Right atrium auricular region (tissue), 2 donors: ENCODE data around the gene UBR4. TPM values are rescaled to one million over a fixed set of nuclear protein-coding genes. Genes with fewer than 3 reads are reported as not detected.

Source experiments
- DNase-seq: peaks from one replicate; pipeline ENCODE4 v3.0.0-alpha.2; 2019; ENCODE audit warnings: low spot score
- H3K27ac ChIP-seq, 2 donors: fragments of 200-600 bp; sonication (generic); 1 replicate in 1 of 2; 2 replicates in 1 of 2; pipeline ENCODE4 v1.5.1; 2016 to 2019
- H3K27me3 ChIP-seq, 2 donors: fragments of 200-600 bp; sonication (generic); one replicate each; pipeline versions ENCODE4 v1.5.1 to v1.6.0; 2017 to 2019
- H3K36me3 ChIP-seq: fragments of 200-600 bp; sonication (generic); one replicate; pipeline ENCODE4 v1.5.1; 2016
- H3K4me1 ChIP-seq, 2 donors: fragments of 200-600 bp; sonication (generic); one replicate each; pipeline versions ENCODE4 v1.5.1 to v1.6.0; 2017 to 2019
- H3K4me3 ChIP-seq, 2 donors: fragments of 200-600 bp; sonication (generic); 1 replicate in 1 of 2; 2 replicates in 1 of 2; pipeline ENCODE4 v1.5.1; 2017 to 2019; ENCODE audit warnings: mild to moderate bottlenecking in 1 of 2, moderate library complexity in 1 of 2
- H3K9me3 ChIP-seq, 2 donors: fragments of 200-600 bp; sonication (generic); one replicate each; pipeline ENCODE4 v1.5.1; 2019
- total RNA-seq, 2 donors: library from RNA; depleted of rRNA; stranded (reverse); fragments of >200 nt; gene quantifications; one replicate each; pipeline ENCODE4 v1.1.0, GENCODE V29; 2016
- TF ChIP-seq, protein P1 (sequence below), 2 donors: fragments of 200-600 bp; sonication (generic); IDR thresholded peaks; one replicate each; pipeline ENCODE4 v1.5.1; 2019; ENCODE audit warnings: antibody characterized with exemption in 2 of 2

UBR4 gene
- total RNA-seq, 2 donors from 2014 or later, result 75.1 to 88.0 TPM

DNA sequence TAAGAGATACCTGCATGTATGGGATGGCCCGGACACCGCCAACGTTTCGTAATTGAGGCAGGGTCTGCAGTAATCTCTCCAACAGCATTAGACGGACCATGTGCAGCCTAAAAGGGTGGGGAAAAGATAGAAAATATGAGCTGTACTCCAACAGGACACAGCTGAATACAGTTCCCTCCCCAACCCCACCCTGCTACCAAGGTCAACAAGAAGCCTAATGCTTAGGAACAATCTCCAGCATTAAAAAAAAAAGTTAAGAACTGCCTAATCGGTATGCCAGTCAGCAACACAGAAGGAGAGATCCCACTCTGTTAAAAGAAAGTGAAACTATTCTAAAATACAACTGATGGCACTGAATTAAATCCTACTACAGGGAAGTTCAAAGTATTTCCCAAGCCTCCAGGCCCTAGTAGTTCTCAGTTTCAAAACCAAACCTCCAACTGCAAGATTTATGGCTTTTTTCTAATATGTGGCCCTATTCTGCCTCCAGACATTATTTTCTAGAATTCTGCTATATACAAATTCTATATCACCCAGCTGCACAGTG is 81.0 kb downstream of the UBR4 start:
- no peaks in the 10 kb centered on the region for H3K27me3 ChIP-seq
- H3K4me1 ChIP-seq, result no peaks in the 10 kb centered on the region
- DNase-seq, result no peak
- TF ChIP-seq, protein P1, sequence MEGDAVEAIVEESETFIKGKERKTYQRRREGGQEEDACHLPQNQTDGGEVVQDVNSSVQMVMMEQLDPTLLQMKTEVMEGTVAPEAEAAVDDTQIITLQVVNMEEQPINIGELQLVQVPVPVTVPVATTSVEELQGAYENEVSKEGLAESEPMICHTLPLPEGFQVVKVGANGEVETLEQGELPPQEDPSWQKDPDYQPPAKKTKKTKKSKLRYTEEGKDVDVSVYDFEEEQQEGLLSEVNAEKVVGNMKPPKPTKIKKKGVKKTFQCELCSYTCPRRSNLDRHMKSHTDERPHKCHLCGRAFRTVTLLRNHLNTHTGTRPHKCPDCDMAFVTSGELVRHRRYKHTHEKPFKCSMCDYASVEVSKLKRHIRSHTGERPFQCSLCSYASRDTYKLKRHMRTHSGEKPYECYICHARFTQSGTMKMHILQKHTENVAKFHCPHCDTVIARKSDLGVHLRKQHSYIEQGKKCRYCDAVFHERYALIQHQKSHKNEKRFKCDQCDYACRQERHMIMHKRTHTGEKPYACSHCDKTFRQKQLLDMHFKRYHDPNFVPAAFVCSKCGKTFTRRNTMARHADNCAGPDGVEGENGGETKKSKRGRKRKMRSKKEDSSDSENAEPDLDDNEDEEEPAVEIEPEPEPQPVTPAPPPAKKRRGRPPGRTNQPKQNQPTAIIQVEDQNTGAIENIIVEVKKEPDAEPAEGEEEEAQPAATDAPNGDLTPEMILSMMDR (IDR thresholded peaks at IDR 0.05), result no peak
- H3K9me3 ChIP-seq, result peaks cover 0 to 12% of the 10 kb centered on the region in 2 donors
- no peak overlapping the region for H3K4me3 ChIP-seq
- no peak overlapping the region for H3K27ac ChIP-seq
- peaks cover 90% of the 10 kb centered on the region for H3K36me3 ChIP-seq

DNA sequence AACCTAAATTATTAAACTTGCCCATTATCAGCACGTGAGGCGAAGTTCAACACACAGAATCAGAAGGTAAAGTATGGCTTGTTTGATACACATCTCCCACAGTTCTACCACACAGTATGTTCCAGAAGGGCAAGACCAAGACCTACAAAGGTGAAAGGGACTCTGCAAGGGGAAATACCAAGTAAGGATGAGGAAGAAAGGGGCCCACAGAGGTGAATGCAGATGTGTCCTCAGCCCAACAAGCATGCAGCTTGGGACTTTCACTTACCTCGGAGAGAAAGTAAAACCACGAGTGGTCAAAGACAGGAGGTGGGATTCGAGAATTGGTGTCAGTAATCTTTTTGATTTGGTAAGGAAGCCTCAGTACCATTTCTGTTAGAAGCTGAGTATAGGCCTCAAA is 85.8 kb downstream of the UBR4 start:
- no peak for DNase-seq

DNA sequence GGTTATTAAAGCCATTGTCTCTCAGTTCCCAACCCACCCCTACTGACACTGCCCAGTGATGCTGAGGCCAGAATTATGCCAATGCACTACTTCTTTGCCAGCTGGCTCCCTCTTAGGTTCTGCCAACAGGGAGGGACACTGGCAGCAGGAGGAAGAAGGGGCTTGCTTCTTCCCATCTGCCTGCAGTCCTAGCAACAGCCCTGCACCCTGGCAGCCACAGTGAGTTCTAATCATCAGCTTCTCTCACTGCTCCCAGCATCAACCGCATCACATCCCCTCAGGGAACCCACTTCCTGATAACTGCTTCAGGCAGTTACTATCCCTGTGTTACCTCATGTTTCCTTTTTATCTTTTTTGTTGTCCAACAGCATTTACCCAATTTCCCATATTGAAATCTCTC is 86.2 kb downstream of the UBR4 start:
- H3K9me3 ChIP-seq, result no peaks in the 10 kb centered on the region
- no peaks in the 10 kb centered on the region for H3K4me1 ChIP-seq
- TF ChIP-seq, protein P1 (IDR thresholded peaks at IDR 0.05), result no peak
- no peak for DNase-seq
- H3K36me3 ChIP-seq, result peaks cover 100% of the 10 kb centered on the region
- H3K27me3 ChIP-seq, result no peaks in the 10 kb centered on the region
- no peak overlapping the region for H3K4me3 ChIP-seq
- H3K27ac ChIP-seq, result no peak overlapping the region

More for the DNA sequence above, 85.8 kb downstream of the UBR4 start:
- H3K4me3 ChIP-seq, result no peak overlapping the region
- H3K27ac ChIP-seq, result no peak overlapping the region
- TF ChIP-seq, protein P1 (IDR thresholded peaks at IDR 0.05), result no peak
- no peaks in the 10 kb centered on the region for H3K9me3 ChIP-seq
- H3K36me3 ChIP-seq, result peaks cover 99% of the 10 kb centered on the region
- no peaks in the 10 kb centered on the region for H3K4me1 ChIP-seq
- H3K27me3 ChIP-seq, result no peaks in the 10 kb centered on the region

DNA sequence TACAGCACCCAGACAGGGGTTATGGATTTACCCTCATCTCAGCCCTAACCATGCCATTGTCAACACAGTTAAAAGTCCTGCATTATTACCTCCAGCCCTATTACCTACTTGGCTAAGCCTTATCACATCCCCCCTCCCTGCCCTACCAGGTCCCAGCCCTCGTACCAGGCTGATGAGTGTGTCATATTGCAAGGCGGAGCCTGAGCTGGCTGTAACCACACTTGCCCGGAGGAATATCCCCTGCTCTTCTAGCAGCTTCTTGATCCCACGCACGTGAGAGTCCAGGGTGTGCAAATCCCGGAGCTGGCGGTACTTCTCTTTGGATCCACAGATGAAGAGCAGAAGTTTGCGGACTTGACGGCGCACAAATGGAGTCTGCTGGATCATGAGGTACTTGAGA is 87.4 kb downstream of the UBR4 start:
- Histone ChIP-seq H3K9me3 (no peaks in the 10 kb centered on the region), H3K27me3 (no peaks in the 10 kb centered on the region), H3K4me1 (no peaks in the 10 kb centered on the region), H3K36me3 (peaks cover 100% of the 10 kb centered on the region), H3K4me3 (no peak overlapping the region), H3K27ac (no peak overlapping the region)
- TF ChIP-seq, protein P1 (IDR thresholded peaks at IDR 0.05), result no peak
- no peak for DNase-seq

DNA sequence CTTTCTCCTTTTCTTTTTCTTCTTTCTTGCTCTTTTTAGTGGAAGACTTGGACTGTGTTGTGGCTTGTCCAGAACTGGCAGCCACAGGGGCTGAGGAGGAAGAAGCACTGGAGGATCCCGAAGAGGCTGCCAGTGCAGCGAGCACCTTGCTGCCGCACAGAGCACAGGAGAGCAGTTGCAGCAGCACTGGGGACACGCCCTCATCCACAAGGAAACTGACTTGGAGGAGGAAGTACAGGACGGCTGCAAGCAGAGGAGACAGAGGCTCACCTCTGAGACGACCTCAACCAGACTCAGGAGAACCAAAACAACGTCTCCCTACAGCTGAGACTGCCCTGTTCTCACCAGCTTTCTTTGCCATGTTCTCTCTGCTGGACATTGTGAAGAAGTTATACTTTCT is 88.9 kb downstream of the UBR4 start:
- Histone ChIP-seq H3K4me3 (no peak overlapping the region), H3K4me1 (no peaks in the 10 kb centered on the region), H3K27me3 (no peaks in the 10 kb centered on the region), H3K36me3 (peaks cover 100% of the 10 kb centered on the region), H3K9me3 (no peaks in the 10 kb centered on the region), H3K27ac (no peak overlapping the region)
- TF ChIP-seq, protein P1 (IDR thresholded peaks at IDR 0.05), result no peak
- no peak for DNase-seq

DNA sequence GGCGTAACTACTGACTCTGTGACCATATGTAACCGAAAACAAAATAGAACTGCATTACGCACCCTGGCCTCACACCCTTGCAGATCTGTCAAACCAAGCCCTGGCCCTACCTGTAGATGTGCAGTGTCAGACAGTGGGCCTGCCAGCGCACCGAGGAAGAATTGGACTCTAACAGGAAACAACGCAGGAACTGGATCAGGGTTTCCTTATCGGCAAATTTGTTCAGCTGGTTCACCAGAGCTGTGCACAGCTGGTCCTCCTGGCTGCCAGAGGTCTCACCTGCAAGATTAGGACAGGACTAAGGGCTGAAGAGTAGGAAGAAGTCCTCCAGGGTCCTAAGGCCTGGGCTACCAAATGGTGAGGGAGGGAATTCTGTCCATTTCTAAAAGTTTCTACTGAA is 90.0 kb downstream of the UBR4 start:
- no peaks in the 10 kb centered on the region for H3K27me3 ChIP-seq
- H3K4me3 ChIP-seq, result no peak overlapping the region
- H3K4me1 ChIP-seq, result no peaks in the 10 kb centered on the region
- H3K27ac ChIP-seq, result no peak overlapping the region
- H3K36me3 ChIP-seq, result peaks cover 100% of the 10 kb centered on the region
- DNase-seq, result no peak
- no peaks in the 10 kb centered on the region for H3K9me3 ChIP-seq
- TF ChIP-seq, protein P1 (IDR thresholded peaks at IDR 0.05), result no peak
